ENCODE results near the gene ACSF2.

The ACSF2 gene

DNA sequence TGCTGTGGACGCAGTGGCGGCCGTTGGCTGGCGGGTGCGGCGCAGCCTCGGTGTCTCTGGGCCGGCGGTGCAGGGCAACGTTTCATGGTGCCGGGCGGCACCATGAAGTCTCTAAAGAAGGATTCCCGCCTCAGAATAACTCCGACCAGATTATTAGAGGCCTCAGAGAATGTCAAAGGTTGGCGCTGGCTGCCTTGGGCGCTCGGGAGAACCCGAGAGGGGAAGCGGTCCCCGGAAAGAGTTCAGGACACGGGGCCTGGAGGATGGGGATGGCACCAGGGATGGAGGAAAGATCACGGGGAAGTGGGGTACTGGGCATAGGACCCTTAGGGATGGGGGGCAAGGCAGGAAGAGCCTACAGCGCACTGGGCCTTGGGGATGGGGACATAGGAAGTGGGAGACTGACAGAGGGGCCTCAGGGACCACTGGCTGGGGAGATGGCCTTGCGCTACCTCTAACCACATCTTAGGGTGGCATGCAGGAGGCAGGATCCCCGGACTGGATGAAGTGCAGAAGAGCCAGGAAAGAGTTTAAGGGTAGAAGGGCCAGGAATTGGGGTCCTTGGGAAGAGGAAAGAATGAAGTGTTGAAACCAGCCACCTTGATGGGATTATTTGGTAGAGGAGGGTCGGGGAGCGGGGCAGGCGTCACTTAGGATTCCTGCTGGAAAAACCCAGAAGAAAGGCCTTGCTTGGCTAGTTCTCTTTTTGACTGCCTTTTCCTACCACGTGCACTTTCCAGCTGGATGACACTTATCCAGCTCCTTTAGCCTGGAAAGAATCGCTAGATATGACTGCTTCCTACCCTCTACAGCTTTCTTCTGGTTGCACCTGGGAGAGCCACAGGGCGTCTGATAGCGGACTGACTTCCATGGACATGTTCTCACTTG lies 82.8 kb downstream of the ACSF2 start:
- peak overlapping the region; percentile 85 to 90 for H3K4me3 Mint-ChIP-seq
- H3K36me3 Mint-ChIP-seq, result no peaks in the 10 kb centered on the region
- H3K9me3 Mint-ChIP-seq, result no peaks in the 10 kb centered on the region
- peaks cover 13 to 24% of the 10 kb centered on the region in 2 donors for H3K4me1 Mint-ChIP-seq
- DNase-seq (no peak), ATAC-seq (replicated peaks) (no peak)
- H3K27ac Mint-ChIP-seq, result peak overlapping the region; percentile 32
- H3K27me3 Mint-ChIP-seq, result peaks cover 19 to 33% of the 10 kb centered on the region in 2 donors

DNA sequence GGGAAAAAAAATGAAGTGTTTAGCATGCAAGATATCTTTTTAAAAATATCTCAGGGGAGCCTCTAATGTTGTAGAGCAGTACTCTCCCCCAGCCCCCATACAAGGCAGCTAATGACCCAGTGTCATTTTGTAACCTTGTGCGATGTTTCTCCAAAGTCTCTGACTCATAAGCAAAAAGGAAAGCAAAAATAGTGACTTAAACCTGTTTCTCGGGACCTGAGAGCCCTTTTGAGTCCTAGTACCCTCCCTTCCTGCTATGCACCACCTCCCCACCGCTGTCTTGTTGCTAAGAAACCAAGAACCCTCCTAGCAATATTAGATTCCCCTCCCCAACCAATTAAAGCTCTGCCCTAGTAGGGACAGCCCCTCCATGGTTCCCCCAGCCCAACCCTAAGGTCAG lies 85.0 kb downstream of the ACSF2 start:
- no peaks in the 10 kb centered on the region for H3K9me3 Mint-ChIP-seq
- H3K27me3 Mint-ChIP-seq, result peaks cover 11 to 21% of the 10 kb centered on the region in 2 donors
- H3K27ac Mint-ChIP-seq, result no peak overlapping the region
- peaks cover 13 to 24% of the 10 kb centered on the region in 2 donors for H3K4me1 Mint-ChIP-seq
- ATAC-seq (replicated peaks) (peak; percentile 34 to 64), DNase-seq (no peak)
- H3K4me3 Mint-ChIP-seq, result no peak overlapping the region
- no peaks in the 10 kb centered on the region for H3K36me3 Mint-ChIP-seq

DNA sequence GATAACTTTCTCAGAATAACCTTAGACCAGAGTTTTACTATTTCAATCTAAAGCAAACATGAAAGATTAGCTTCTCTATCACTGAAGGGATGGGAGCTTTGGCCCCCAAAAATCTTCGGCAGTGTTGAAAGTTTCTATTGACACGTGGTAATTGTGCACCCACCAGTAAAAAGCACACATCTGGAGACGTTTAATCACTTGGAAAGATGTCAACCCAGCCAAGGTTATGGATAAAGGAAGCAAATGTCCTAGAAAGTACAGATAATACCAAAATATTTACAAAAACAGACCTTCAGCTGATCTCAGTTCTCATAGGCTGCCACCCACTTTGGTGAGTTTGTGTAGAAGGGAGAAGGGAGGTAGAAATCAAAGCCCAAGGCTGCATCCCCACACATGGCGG lies 87.5 kb downstream of the ACSF2 start:
- Mint-ChIP-seq H3K9me3 (no peaks in the 10 kb centered on the region), H3K27me3 (peaks cover 8 to 18% of the 10 kb centered on the region in 2 donors), H3K27ac (no peak overlapping the region), H3K4me3 (no peak overlapping the region), H3K36me3 (no peaks in the 10 kb centered on the region), H3K4me1 (peaks cover 10 to 17% of the 10 kb centered on the region in 2 donors)
- ATAC-seq (replicated peaks) (no peak), DNase-seq (no peak)

DNA sequence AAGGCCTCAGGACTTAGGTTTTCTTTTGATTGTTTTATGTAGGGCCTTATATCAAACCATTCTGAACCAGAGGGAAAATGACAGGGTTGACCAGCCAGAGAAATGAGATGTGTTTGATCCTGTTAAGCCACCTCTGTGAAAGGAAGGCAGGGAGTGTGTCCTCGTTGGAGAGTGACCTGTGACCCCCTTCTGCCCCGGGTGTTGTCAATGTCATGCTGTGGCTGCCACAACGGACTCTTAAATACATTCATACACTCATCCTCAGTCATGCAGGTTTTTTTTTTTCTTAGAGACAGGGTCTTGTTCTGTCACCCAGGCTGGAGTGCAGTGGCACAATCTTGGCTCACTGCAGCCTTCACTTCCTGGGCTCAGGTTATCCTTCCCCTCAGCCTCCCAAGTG lies 88.4 kb downstream of the ACSF2 start:
- H3K4me3 Mint-ChIP-seq, result no peak overlapping the region
- no peaks in the 10 kb centered on the region for H3K9me3 Mint-ChIP-seq
- H3K36me3 Mint-ChIP-seq, result no peaks in the 10 kb centered on the region
- ATAC-seq (replicated peaks) (no peak), DNase-seq (no peak)
- H3K27me3 Mint-ChIP-seq, result peaks cover 5 to 12% of the 10 kb centered on the region in 2 donors
- no peak overlapping the region for H3K27ac Mint-ChIP-seq
- peaks cover 6 to 9% of the 10 kb centered on the region in 2 donors for H3K4me1 Mint-ChIP-seq

GRCh38 chr17:50514936-50515702 lies 89.1 kb downstream of the ACSF2 start:
- Mint-ChIP-seq H3K36me3 (no peaks in the 10 kb centered on the region), H3K4me1 (peaks cover 6 to 9% of the 10 kb centered on the region in 2 donors), H3K9me3 (no peaks in the 10 kb centered on the region), H3K27ac (no peak overlapping the region), H3K4me3 (no peak overlapping the region), H3K27me3 (peaks cover 5 to 12% of the 10 kb centered on the region in 2 donors)
- ATAC-seq (replicated peaks) (no peak), DNase-seq (no peak)

GRCh38 chr17:50517011-50517410 lies 91.0 kb downstream of the ACSF2 start:
- Mint-ChIP-seq H3K4me3 (no peak overlapping the region), H3K9me3 (no peaks in the 10 kb centered on the region), H3K4me1 (no peaks in the 10 kb centered on the region), H3K27me3 (peaks cover 0 to 4% of the 10 kb centered on the region in 2 donors), H3K27ac (no peak overlapping the region), H3K36me3 (no peaks in the 10 kb centered on the region)
- no peak for DNase-seq
- ATAC-seq (replicated peaks), result no peak

- peak overlapping the region; percentile 78 for H3K27ac Mint-ChIP-seq
- peaks cover 0 to 4% of the 10 kb centered on the region in 2 donors for H3K27me3 Mint-ChIP-seq
- H3K36me3 Mint-ChIP-seq, result no peaks in the 10 kb centered on the region
- ATAC-seq (replicated peaks) (no peak), DNase-seq (no peak)
- H3K4me1 Mint-ChIP-seq, result no peaks in the 10 kb centered on the region
- no peaks in the 10 kb centered on the region for H3K9me3 Mint-ChIP-seq
- H3K4me3 Mint-ChIP-seq, result no peak overlapping the region
These were observed 91.7 kb downstream of the ACSF2 start for GRCh38 chr17:50517504-50518383.

- DNase-seq, result no peak
- Mint-ChIP-seq H3K27ac (no peak overlapping the region), H3K9me3 (no peaks in the 10 kb centered on the region), H3K36me3 (no peaks in the 10 kb centered on the region), H3K4me3 (no peak overlapping the region), H3K4me1 (no peaks in the 10 kb centered on the region), H3K27me3 (peaks cover 0 to 3% of the 10 kb centered on the region in 2 donors)
- no peak for ATAC-seq (replicated peaks)
These were observed 92.5 kb downstream of the ACSF2 start for GRCh38 chr17:50518384-50519023.

DNA sequence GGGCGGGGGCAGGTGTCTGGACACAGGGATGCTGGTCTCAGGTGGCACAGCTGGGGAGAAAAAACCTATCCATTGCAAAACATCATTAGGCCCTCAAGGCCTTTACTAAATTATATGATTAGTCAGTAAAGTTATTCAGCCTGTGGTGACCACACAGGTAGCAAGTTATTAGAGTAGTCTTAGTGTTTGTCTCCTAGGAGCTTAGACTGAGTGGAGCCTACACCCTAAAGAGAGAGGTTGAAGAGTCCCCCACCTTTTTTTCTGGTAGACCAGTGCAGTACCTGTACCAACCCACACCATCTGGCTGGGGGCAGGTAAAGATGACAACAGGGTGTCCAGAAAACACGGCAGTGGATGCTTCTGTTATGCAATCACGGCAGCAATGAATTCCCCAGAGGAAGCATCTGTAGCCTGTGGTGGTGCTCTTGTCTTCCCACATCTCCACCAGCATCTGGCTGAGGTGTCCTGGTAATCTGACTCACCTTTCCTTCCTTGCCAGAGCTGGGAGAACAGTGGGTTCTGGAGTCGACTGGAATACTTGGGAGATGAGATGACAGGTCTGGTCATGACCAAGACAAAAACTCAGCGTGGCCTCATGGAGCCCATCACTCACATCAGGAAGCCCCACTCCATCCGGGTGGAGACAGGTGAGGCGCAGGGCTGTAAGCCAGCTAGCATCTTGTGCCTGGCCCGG lies 93.3 kb downstream of the ACSF2 start:
- Mint-ChIP-seq H3K4me3 (no peak overlapping the region), H3K27me3 (no peaks in the 10 kb centered on the region), H3K27ac (no peak overlapping the region), H3K36me3 (no peaks in the 10 kb centered on the region), H3K4me1 (no peaks in the 10 kb centered on the region), H3K9me3 (no peaks in the 10 kb centered on the region)
- ATAC-seq (replicated peaks) (no peak), DNase-seq (no peak)

GRCh38 chr17:50520483-50520882 lies 94.5 kb downstream of the ACSF2 start:
- Mint-ChIP-seq H3K9me3 (no peaks in the 10 kb centered on the region), H3K27ac (no peak overlapping the region), H3K4me1 (no peaks in the 10 kb centered on the region), H3K27me3 (no peaks in the 10 kb centered on the region), H3K36me3 (no peaks in the 10 kb centered on the region), H3K4me3 (no peak overlapping the region)
- DNase-seq, result no peak
- no peak for ATAC-seq (replicated peaks)

GRCh38 chr17:50521514-50521913 lies 95.5 kb downstream of the ACSF2 start:
- Mint-ChIP-seq H3K27me3 (no peaks in the 10 kb centered on the region), H3K4me1 (no peaks in the 10 kb centered on the region), H3K36me3 (no peaks in the 10 kb centered on the region), H3K9me3 (no peaks in the 10 kb centered on the region), H3K27ac (no peak overlapping the region), H3K4me3 (no peak overlapping the region)
- DNase-seq (no peak), ATAC-seq (replicated peaks) (no peak)

GRCh38 chr17:50522766-50523165 lies 96.7 kb downstream of the ACSF2 start:
- DNase-seq (no peak), ATAC-seq (replicated peaks) (no peak)
- Mint-ChIP-seq H3K36me3 (no peaks in the 10 kb centered on the region), H3K9me3 (no peaks in the 10 kb centered on the region), H3K27me3 (no peaks in the 10 kb centered on the region), H3K4me3 (no peak overlapping the region), H3K27ac (no peak overlapping the region), H3K4me1 (no peaks in the 10 kb centered on the region)

GRCh38 chr17:50523208-50523607 lies 97.2 kb downstream of the ACSF2 start:
- Mint-ChIP-seq H3K27me3 (peaks cover 0 to under 1% of the 10 kb centered on the region in 2 donors), H3K27ac (no peak overlapping the region)
- ATAC-seq (replicated peaks), result no peak

More at GRCh38 chr17:50523208-50523607, 97.2 kb downstream of the ACSF2 start:
- H3K4me1 Mint-ChIP-seq, result no peaks in the 10 kb centered on the region
- DNase-seq, result no peak
- no peak overlapping the region for H3K4me3 Mint-ChIP-seq
- no peaks in the 10 kb centered on the region for H3K9me3 Mint-ChIP-seq
- no peaks in the 10 kb centered on the region for H3K36me3 Mint-ChIP-seq

All from stimulated activated naive B cell treated with anti-CD40 and anti-IgM and Interleukin-4, amounts not matched to agents 10 μg/mL and 1 μg/mL and 100 μg/mL, for 72 hours (primary cell).